OCI-LY3 (cell line): Measurements from ENCODE around the gene KCNIP4.

Experiments
- EZH2phosphoT487 ChIP-seq: fragments of 200-600 bp; shearing (Covaris generic); IDR thresholded peaks from 2 replicates; pipeline ENCODE4 v1.6.1; 2018; ENCODE audit warnings: antibody characterized with exemption, mixed run types, low read depth
- TF ChIP-seq, protein P1 (sequence below): fragments of 200-600, 300-600 bp; sonication (generic); IDR thresholded peaks from 2 replicates; pipeline ENCODE4 v1.5.1; 2014; ENCODE audit warnings: antibody characterized with exemption, low read length, low read depth

DNA sequence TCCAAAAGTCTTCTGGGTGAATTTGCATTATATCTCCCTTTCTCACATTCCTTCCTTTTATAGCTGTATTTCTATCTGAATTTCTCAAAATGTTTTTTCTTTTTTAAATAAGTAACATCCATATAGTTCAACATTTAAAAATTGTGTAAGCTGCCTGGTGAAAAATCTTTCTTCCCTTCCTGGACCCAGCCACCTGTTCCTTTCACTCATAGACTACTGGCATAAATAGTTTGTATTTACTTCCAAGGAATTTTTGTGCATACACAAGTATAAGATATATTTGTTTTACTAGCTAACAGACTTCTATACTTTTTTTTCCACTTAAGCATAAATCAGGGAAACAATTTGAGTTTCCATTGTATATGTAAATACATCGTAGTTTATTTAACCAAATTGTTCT is 1212.6 kb downstream of the KCNIP4 start:
- TF ChIP-seq, protein P1, sequence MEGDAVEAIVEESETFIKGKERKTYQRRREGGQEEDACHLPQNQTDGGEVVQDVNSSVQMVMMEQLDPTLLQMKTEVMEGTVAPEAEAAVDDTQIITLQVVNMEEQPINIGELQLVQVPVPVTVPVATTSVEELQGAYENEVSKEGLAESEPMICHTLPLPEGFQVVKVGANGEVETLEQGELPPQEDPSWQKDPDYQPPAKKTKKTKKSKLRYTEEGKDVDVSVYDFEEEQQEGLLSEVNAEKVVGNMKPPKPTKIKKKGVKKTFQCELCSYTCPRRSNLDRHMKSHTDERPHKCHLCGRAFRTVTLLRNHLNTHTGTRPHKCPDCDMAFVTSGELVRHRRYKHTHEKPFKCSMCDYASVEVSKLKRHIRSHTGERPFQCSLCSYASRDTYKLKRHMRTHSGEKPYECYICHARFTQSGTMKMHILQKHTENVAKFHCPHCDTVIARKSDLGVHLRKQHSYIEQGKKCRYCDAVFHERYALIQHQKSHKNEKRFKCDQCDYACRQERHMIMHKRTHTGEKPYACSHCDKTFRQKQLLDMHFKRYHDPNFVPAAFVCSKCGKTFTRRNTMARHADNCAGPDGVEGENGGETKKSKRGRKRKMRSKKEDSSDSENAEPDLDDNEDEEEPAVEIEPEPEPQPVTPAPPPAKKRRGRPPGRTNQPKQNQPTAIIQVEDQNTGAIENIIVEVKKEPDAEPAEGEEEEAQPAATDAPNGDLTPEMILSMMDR: no peak
- no peak for TF ChIP-seq EZH2phosphoT487
